Body of pancreas (tissue), 4 donors: Measurements from ENCODE around the gene SMYD1. TPM values are rescaled to one million over a fixed set of nuclear protein-coding genes. Genes with fewer than 3 reads are reported as not detected.

Experiments used
- ATAC-seq: fragments of 150-250 bp; one replicate; pipeline ENCODE4 v1.9.1; 2016
- DNase-seq, 4 donors: peaks; one replicate each; pipeline ENCODE4 v3.0.0-alpha.2; 2019
- H3K27ac ChIP-seq, 4 donors: fragments of 200-600 bp; sonication (generic); 1 replicate in 3 of 4; 2 replicates in 1 of 4; pipeline versions ENCODE4 v1.5.1 to v1.6.1; 2016 to 2019; ENCODE audit warnings: mild to moderate bottlenecking in 1 of 4, mixed read lengths in 1 of 4, moderate library complexity in 1 of 4
- H3K27me3 ChIP-seq, 2 donors: fragments of 200-600 bp; sonication (generic); one replicate each; pipeline ENCODE4 v1.6.0; 2016; ENCODE audit warnings: mild to moderate bottlenecking in 1 of 2
- H3K36me3 ChIP-seq, 2 donors: fragments of 200-600 bp; sonication (generic); replicated peaks in 1 of 2; 2 replicates each; pipeline ENCODE4 v1.5.1; 2016; ENCODE audit warnings: low read depth in 2 of 2; ENCODE audit not compliant: insufficient read depth in 1 of 2
- H3K4me1 ChIP-seq: fragments of 200-600 bp; sonication (generic); one replicate; pipeline ENCODE4 v1.6.0; 2016
- H3K4me3 ChIP-seq, 2 donors: fragments of 200-600 bp; sonication (generic); 1 replicate in 1 of 2; 2 replicates in 1 of 2; pipeline ENCODE4 v1.5.1; 2016 to 2019
- H3K9me3 ChIP-seq, 3 donors: fragments of 200-600 bp; sonication (generic); 1 replicate in 2 of 3; 2 replicates in 1 of 3; pipeline ENCODE4 v1.5.1; 2016
- POLR2A ChIP-seq, 3 donors: fragments of 450-650 bp; IDR thresholded peaks; one replicate each; pipeline ENCODE4 v1.6.1; 2016; ENCODE audit warnings: antibody characterized with exemption in 3 of 3, mild to moderate bottlenecking in 2 of 3
- WGBS, 2 donors: methylation state at CpG; one replicate each; pipeline ENCODE4 v1.1.5; 2017; 5-methylcytosine and 5-hydroxymethylcytosine counted together
- intact Hi-C: fragments of 100-400 bp; cut with DNase I; formaldehyde crosslinking; loops from one replicate; pipeline ENCODE4 v1.15.1; 2023
- total RNA-seq, 2 donors: library from RNA; depleted of rRNA; stranded (reverse); fragments of >200 nt; gene quantifications; one replicate each; pipeline ENCODE4 v1.1.0, GENCODE V29; 2016
- TF ChIP-seq, protein P1 (sequence below), 7 experiments: fragments of 450-650 bp in 4 of 7; fragments of 200-600 bp in 3 of 7; sonication (generic) in 3 of 7; IDR thresholded peaks; one replicate each; pipeline ENCODE4 v1.5.1; 2016 to 2019; ENCODE audit warnings: antibody characterized with exemption in 7 of 7

SMYD1 gene
- total RNA-seq, 2 donors from 2014 or later: not detected

GRCh38 chr2:88024509-88024908, 43.1 kb upstream of the SMYD1 start:
- Histone ChIP-seq H3K9me3 (no peaks in the 10 kb centered on the region), H3K36me3 (peaks cover 0 to 2% of the 10 kb centered on the region in 2 donors), H3K4me1 (peaks cover 7% of the 10 kb centered on the region), H3K27me3 (no peaks in the 10 kb centered on the region), H3K27ac (no peak overlapping the region), H3K4me3 (no peak overlapping the region)
- ATAC-seq (no peak), DNase-seq (no peak)
- 85 to 93% methylated on average over 6 of the region's 6 CpGs for WGBS, 2 donors
- intact Hi-C loops: no loop called here
- TF ChIP-seq, protein P1, sequence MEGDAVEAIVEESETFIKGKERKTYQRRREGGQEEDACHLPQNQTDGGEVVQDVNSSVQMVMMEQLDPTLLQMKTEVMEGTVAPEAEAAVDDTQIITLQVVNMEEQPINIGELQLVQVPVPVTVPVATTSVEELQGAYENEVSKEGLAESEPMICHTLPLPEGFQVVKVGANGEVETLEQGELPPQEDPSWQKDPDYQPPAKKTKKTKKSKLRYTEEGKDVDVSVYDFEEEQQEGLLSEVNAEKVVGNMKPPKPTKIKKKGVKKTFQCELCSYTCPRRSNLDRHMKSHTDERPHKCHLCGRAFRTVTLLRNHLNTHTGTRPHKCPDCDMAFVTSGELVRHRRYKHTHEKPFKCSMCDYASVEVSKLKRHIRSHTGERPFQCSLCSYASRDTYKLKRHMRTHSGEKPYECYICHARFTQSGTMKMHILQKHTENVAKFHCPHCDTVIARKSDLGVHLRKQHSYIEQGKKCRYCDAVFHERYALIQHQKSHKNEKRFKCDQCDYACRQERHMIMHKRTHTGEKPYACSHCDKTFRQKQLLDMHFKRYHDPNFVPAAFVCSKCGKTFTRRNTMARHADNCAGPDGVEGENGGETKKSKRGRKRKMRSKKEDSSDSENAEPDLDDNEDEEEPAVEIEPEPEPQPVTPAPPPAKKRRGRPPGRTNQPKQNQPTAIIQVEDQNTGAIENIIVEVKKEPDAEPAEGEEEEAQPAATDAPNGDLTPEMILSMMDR (IDR thresholded peaks at IDR 0.05): no peak
- TF ChIP-seq POLR2A (IDR thresholded peaks at IDR 0.05): no peak

DNA sequence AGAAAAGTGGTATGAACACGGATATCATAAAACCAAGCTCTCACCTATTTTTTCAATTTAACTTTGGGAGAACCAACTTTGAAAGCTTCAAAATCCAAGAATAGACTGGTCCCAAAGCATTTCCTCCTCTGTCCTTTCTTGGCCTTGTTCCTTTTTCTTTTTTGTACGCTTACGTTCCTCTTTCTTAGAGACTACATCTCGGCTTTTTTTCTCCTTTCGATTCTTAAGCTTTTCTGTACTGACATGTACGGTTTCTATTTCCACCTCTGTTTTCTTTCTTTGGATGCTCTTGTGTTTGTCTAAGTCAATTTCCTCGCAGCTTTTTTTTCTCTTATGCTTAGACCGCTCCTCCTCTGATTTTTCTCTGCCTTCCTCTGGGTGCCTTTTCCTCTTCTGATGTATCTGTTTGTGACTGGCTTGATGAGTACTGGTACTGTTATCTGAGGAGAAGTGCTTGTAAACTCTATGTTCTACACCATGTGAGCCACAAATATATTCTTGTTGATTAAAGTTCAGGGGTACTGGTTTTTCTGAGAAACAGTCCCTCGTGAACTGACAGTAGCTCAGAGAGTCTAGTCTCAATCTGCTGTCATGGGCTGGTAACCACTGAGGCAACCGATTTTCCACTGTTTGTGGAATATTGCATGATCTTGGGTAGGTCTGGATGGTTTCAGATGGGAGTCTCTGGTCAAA, 39.8 kb upstream of the SMYD1 start:
- intact Hi-C loops: no loop called here
- Histone ChIP-seq H3K4me1 (peaks cover 2% of the 10 kb centered on the region), H3K27me3 (no peaks in the 10 kb centered on the region), H3K27ac (no peak overlapping the region), H3K9me3 (no peaks in the 10 kb centered on the region), H3K4me3 (no peak overlapping the region), H3K36me3 (peaks cover 0 to 6% of the 10 kb centered on the region in 2 donors)
- no peak for TF ChIP-seq POLR2A (IDR thresholded peaks at IDR 0.05)
- TF ChIP-seq, protein P1 (IDR thresholded peaks at IDR 0.05): no peak
- DNase-seq: no peak
- 77 to 92% methylated on average over 10 of the region's 10 CpGs for WGBS, 2 donors
- ATAC-seq: no peak

DNA sequence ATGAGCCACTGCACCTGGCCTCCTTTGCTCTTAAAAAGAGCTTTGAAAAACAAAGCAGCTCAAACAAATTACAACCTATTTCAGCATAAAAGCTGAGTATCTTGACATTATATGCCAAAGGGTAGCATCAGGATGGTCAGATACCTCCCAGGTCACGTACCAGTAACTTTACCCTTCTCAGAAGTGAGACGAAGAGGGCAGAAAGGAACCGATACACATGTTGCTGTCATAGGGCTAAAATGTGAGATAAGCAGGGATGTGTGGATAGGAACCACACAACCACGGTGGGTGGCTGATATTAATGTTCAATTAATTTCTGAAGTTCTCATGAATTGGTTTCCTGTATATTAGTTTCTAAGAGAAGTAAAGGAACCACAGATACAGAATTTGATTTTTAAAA, 38.7 kb upstream of the SMYD1 start:
- TF ChIP-seq, protein P1 (IDR thresholded peaks at IDR 0.05): no peak
- TF ChIP-seq POLR2A (IDR thresholded peaks at IDR 0.05): no peak
- DNase-seq (no peak), ATAC-seq (no peak)
- WGBS, 2 donors: 96 to 97% methylated on average over 4 of the region's 4 CpGs
- Histone ChIP-seq H3K27ac (no peak overlapping the region), H3K4me3 (no peak overlapping the region), H3K27me3 (no peaks in the 10 kb centered on the region), H3K4me1 (no peaks in the 10 kb centered on the region), H3K36me3 (peaks cover 0 to 9% of the 10 kb centered on the region in 2 donors), H3K9me3 (no peaks in the 10 kb centered on the region)
- intact Hi-C loops: no loop called here

- Histone ChIP-seq H3K36me3 (peaks cover 0 to 10% of the 10 kb centered on the region in 2 donors), H3K4me1 (no peaks in the 10 kb centered on the region), H3K4me3 (no peak overlapping the region), H3K27ac (no peak overlapping the region), H3K27me3 (no peaks in the 10 kb centered on the region), H3K9me3 (no peaks in the 10 kb centered on the region)
- DNase-seq (no peak), ATAC-seq (no peak)
- 91 to 94% methylated on average over 7 of the region's 7 CpGs for WGBS, 2 donors
- intact Hi-C loops: no loop called here
- TF ChIP-seq, protein P1 (IDR thresholded peaks at IDR 0.05): no peak
- no peak for TF ChIP-seq POLR2A (IDR thresholded peaks at IDR 0.05)
These were observed 35.4 kb upstream of the SMYD1 start for GRCh38 chr2:88032070-88032702.
